OCI-LY7 (cell line): ENCODE data around the gene TMIGD2.

Source experiments
- CTCF ChIP-seq: fragments of 200-600 bp; sonication (generic); conservative IDR thresholded peaks from 2 replicates; pipeline ENCODE4 v1.5.1; 2014; ENCODE audit warnings: mild to moderate bottlenecking, antibody characterized with exemption, low read length, moderate library complexity, mixed read lengths
- EZH2phosphoT487 ChIP-seq: fragments of 200-600 bp; sonication (generic); IDR thresholded peaks from 2 replicates; pipeline ENCODE4 v1.6.1; 2018; ENCODE audit warnings: low read depth, borderline replicate concordance, mild to moderate bottlenecking, mixed run types, antibody characterized with exemption, low read length, moderate library complexity, mixed read lengths

- TF ChIP-seq CTCF = no peak
- no peak for TF ChIP-seq EZH2phosphoT487
Observed at GRCh38 chr19:4347521-4347920, 45.3 kb upstream of the TMIGD2 start.
